Measurements from ENCODE around the gene IGHMBP2. TPM values are rescaled to one million over a fixed set of nuclear protein-coding genes. Genes with fewer than 3 reads are reported as not detected.

The IGHMBP2 gene
- total RNA-seq, 1 experiment from 2014 or later: 20.4 TPM

DNA sequence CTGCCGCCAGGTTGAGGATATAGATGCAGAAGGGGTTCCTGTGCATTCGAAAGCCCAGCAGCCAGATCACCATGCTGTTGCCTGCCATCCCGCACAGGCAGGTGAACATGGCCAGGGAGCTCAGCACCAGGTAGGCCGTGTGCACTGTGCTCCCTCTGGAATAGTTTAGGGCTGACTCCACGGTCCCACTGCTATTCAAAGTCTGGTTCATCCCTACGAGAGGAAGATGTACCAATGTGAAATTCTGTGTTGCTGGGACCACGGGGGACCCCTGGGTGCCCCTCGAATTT lies 77.0 kb downstream of the IGHMBP2 start, which contains the start of gene MRGPRD:
MRGPRD (minus strand) TSS at position 211 of the 290 bp plus-strand sequence; CDS start at position 211, 0 bp downstream.
- no peak for DNase-seq (ENCODE audit: low spot score)

DNA sequence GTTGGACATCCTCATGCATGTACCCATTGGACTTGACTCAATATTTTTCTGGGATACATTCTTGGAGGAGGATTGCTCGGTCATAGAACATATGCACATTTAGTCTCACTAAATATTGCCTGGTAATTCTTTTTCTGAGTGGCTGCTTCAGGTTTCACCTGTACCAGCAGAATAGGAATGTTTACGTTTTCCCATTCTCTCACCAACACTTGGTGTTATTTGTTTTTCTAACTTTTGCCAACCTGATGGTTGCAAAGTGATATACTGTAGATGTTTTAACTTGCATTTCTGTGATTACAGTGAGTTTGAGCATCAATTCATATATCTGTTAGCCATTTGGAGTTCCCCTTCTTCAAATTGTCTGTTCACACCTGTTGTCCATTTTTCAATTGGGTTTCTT lies 78.4 kb downstream of the IGHMBP2 start:
- DNase-seq (ENCODE audit: low spot score): no peak

- DNase-seq (ENCODE audit: low spot score): no peak
Observed at GRCh38 chr11:68983801-68984200, 80.1 kb downstream of the IGHMBP2 start.

- DNase-seq (ENCODE audit: low spot score): no peak
Observed at GRCh38 chr11:68987211-68987610, 83.5 kb downstream of the IGHMBP2 start.

DNA sequence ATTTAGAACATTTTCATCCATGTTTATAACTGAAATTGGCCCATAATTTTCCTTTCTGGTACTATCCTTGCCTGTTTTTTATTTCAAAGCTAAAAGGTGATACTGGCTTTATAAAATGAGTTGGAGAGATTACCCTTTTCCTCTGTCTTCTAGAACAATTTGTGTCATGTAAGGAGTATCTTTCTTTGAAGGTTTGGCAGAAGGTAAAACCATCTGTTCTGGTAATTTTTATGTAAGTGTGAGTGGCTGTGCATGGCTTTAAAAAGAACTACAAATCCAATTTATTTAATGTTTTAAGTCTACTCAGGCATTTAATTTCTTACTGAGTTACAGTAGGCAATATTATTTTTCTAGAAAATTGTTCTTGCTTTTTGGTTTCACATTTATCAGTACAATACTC lies 84.8 kb downstream of the IGHMBP2 start:
- DNase-seq (ENCODE audit: low spot score): no peak

Other genes with a start within 250 kb of the IGHMBP2 start
- not detected in 2 replicates for gene GAL, start 219.3 kb upstream of the IGHMBP2 start, total RNA-seq (2014; rRNA removed; shearing (Covaris generic))
- gene TESMIN, start 152.4 kb upstream of the IGHMBP2 start, total RNA-seq (2014; rRNA removed; shearing (Covaris generic)): 26.3 and 31.7 TPM in 2 replicates
- gene CPT1A, start 62.0 kb upstream of the IGHMBP2 start, total RNA-seq (2014; rRNA removed; shearing (Covaris generic)): 25.3 and 25.4 TPM in 2 replicates
- gene MRPL21, start 59 bp upstream of the IGHMBP2 start, total RNA-seq (2014; rRNA removed; shearing (Covaris generic)): 128 and 129 TPM in 2 replicates
- not detected in 2 replicates for gene MRGPRD, start 77.1 kb downstream of the IGHMBP2 start, total RNA-seq (2014; rRNA removed; shearing (Covaris generic))
- gene MRGPRF, start 109.4 kb downstream of the IGHMBP2 start, total RNA-seq (2014; rRNA removed; shearing (Covaris generic)): 0.05 TPM in 2 replicates
- 21.9 and 25.1 TPM in 2 replicates for gene TPCN2, start 145.0 kb downstream of the IGHMBP2 start, total RNA-seq (2014; rRNA removed; shearing (Covaris generic))